NCI-H128 (cell line): Measurements from ENCODE around the gene AAK1.
"Not testable (repeated sequence)": the region's sequence is repeated elsewhere in the genome, so short reads cannot be mapped to it uniquely, and the experiment has no call there.

Experiments
- DNase-seq: peaks from one replicate; lab custom pipeline; 2025; ENCODE audit not compliant: unreplicated experiment; lab: John Stamatoyannopoulos, UW

The AAK1 gene

GRCh38 chr2:69643602-69644505 lies at the start of gene AAK1:
Gene AAK1 (minus strand): TSS chr2:69643739. CDS start chr2:69643040, 699 bp downstream.
- DNase-seq, result peak; percentile 70

- no peak for DNase-seq
These were observed 48.9 kb upstream of the AAK1 start for GRCh38 chr2:69692424-69692823.

- no peak for DNase-seq
These were observed 46.4 kb upstream of the AAK1 start for GRCh38 chr2:69689969-69690368.

GRCh38 chr2:69689466-69689865 lies 45.9 kb upstream of the AAK1 start:
- no peak for DNase-seq

GRCh38 chr2:69687971-69688611 lies 44.6 kb upstream of the AAK1 start:
- no peak for DNase-seq

- no peak for DNase-seq
These were observed 43.3 kb upstream of the AAK1 start for GRCh38 chr2:69686813-69687212.

- DNase-seq, result no peak
These were observed 41.9 kb upstream of the AAK1 start for GRCh38 chr2:69685321-69686048.

GRCh38 chr2:69683170-69683971 lies 39.8 kb upstream of the AAK1 start:
- DNase-seq, result no peak

- DNase-seq, result no peak
These were observed 39.0 kb upstream of the AAK1 start for GRCh38 chr2:69682525-69682924.

- DNase-seq, result no peak
These were observed 36.6 kb upstream of the AAK1 start for GRCh38 chr2:69680001-69680675.

- no peak for DNase-seq
These were observed 34.4 kb upstream of the AAK1 start for GRCh38 chr2:69677914-69678313.

GRCh38 chr2:69676146-69676545 lies 32.6 kb upstream of the AAK1 start:
- DNase-seq, result no peak

GRCh38 chr2:69674316-69674670 lies 30.8 kb upstream of the AAK1 start:
- no peak for DNase-seq

GRCh38 chr2:69673098-69673497 lies 29.6 kb upstream of the AAK1 start:
- not testable (repeated sequence) for DNase-seq

GRCh38 chr2:69669666-69670065 lies 26.1 kb upstream of the AAK1 start:
- no peak for DNase-seq

GRCh38 chr2:69668598-69668997 lies 25.1 kb upstream of the AAK1 start:
- no peak for DNase-seq

GRCh38 chr2:69667805-69668382 lies 24.4 kb upstream of the AAK1 start:
- DNase-seq, result no peak

GRCh38 chr2:69665152-69665551 lies 21.6 kb upstream of the AAK1 start:
- DNase-seq, result no peak

GRCh38 chr2:69663860-69664259 lies 20.3 kb upstream of the AAK1 start:
- no peak for DNase-seq

- DNase-seq, result not testable (repeated sequence)
These were observed 19.0 kb upstream of the AAK1 start for GRCh38 chr2:69662547-69662946.
